ENCODE data around the gene OSBP2.

The OSBP2 gene

DNA sequence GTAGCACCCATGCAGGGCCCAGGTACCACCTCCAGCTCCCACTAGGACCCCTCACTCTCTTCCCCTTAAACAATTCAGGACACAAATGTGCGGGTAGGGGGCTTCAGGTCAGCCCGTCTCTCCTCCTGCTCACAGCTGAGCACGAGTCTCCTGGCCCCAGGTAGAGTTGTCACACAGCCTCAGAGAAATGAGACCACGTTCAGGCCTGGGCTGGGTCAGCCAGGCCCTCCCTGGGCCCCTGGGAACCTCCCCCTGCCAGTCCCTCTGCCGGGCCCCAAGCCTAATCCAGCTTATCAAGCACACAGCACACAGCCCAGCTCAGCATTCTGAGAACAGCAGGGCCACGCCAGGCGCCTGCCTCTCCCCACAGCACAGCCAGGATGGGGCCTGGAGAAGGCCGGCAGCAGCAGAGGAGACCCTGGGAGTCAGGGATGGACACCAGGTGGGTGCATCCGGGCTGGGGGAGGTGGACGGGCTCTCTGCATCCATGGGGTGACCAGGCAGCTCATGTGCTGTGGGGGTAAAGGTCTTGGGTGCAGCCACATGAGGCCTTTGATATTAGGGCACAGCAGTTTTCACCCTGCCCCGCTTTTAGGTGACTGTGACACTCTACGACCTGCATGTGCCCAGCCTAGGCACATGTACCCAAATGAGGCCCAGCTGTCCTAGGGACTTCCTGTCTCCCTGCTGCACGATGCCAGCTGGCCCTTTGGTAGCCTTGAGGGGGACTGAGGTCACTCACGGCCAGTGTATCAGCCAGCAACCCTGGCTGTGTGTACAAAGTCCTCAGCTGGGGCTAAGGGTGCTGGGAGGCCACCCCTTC lies 186.9 kb downstream of the OSBP2 start:
- peak; percentile 86 for DNase-seq (ENCODE audit: low spot score)

DNA sequence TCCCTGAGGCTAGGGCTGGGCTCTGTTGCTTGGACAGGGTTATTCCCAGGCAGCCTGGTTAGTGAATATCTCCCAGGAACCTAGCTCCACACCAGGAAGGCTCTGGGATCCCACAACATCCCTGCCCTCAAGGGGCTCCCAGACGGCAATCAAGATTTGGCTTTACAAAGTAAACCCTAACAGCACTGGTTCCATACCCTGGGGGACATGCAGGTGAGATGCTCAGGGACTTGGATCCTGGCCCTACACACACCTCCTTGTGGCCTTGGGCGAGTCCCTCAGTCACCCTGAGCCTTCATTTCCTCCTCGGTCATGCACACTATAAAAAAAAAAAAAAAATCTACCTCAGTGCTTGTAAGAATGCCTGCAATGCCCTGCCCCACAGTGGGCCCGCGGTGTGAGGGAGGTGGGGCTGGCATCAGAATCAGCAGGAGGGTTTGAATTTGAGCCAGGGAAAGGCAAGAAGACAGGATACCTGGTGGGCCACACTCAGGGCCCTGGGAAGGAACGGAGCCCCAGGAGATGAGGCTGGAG lies 187.6 kb downstream of the OSBP2 start:
- DNase-seq (ENCODE audit: low spot score), result peak; percentile 63

DNA sequence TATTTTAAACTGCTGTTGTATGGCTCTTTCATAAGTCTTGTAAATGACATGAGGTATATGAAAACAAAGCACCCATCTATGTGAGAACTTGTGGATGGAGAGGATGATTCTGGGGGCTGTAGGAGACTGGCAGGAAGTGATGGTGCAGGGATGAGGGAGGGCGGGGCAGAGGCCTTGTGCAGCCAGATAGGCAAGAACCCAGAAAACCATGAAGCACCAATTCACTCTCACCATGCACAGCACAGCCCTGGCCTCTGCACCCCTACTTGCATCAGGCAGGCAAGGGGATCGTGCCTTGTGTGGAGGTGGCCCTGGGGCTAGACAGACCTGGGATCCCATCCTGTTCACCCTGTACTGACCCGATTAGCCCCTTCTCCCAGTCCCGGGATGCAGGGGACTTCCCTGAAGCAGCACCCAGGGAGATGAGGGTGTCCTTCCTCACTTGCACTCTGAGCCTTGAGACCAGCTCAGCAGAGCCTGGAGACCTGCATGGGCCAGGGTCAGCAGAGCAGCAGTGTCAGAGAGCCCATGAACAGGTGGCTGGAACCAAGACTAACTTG lies 188.4 kb downstream of the OSBP2 start:
- peak; percentile 81 for DNase-seq (ENCODE audit: low spot score)

DNA sequence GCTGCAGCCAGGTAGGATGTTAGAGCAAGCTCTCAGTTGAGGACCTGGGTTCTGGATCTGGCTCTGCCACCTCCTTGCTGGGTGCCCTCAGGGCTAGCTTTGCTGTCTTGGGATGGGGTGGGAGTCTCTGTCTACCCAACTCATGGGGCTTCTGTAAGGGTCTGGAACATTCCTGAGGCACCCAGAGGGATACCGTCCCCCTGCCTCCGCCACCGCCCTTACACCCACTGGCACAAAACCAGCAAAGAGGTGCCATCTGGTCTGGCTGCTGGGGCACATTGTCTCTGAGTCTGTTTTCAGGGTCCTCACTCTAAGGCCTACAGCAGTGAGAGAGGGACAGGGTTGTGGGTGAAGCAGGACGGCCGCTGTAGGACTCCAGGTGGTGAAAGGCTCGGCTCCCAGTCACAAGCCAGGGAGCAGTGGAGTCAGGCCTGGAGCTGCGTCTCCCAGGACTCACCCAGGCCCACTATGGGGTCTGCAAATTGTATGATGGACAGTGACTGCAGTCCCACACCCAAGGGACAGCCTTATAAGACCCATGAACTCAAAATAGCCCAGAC lies 189.0 kb downstream of the OSBP2 start:
- DNase-seq (ENCODE audit: low spot score), result no peak

DNA sequence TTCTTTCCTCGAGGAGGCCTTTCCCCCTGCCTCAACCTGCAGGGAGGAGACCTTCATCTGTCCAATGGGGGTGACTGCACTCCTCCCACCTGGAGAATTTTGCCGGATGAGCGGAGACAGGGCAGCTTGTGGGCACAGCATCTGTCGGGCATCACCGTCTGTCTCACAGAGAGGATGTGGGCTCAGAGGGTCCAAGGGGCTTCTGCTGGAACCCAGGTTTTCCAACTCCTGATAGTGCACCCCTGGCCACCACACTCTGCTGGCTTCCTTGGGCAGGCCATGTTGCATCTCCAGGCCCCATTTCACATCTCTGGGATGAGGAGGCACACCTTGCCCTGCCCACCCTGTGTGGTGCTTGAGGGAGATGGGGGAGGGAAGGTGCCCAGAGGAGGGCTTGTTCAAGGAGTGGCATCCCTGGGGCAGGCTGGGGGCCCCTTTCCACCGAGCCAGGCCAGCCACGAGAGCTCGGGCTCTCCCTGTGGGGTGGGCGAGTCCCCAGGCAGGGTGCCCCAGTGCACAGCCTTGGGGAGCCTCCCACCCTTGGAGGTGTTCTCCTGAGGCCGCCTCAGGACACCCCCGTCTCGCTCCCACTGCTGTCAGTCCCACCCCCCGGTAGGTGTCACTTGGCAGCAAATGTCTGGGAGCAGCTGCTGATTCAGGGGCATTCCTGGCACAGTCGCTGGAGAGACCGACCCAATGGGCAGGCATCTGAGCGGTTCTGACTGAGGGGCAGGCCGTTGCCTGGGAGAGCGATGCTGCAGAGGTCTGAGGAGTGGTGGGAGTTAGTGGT lies 189.7 kb downstream of the OSBP2 start:
- no peak for DNase-seq (ENCODE audit: low spot score)

DNA sequence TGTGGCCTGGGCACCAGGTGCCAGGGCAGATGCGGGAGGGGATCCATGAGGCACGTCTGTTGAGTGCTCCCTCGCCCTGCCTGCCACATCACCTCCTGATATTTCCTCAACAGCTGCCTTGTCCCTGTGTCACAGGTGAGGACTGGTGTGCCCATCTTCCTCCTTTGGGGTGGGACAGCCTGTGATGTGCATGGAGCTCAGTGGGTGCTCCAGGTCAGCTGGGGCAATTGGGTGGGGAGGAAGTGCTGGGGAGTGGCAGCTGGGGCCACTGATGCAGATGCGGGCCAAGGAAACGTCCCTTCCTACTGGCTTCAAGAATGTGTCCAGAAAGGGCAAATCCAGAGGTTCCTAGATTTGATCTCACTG lies 190.3 kb downstream of the OSBP2 start:
- DNase-seq (ENCODE audit: low spot score), result no peak

DNA sequence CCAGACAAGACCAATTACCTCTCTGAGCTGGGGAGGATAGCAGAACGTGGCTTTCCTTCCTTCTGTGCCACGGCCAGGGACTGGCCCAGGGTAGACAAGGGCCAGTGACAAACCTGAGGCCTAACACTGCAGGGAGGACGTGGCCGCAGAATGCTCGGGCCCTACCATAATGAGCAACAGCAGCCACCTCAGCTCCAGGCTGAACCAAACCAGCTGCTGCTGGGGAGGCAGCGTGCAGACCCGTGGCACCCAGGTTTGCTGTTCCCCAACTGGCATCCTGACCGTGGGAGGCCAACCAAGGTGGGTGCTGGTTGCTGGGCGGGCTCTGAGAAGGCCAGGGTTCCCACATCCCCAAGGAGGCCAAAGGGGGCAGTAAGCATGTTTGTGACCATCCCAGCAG lies 190.9 kb downstream of the OSBP2 start:
- DNase-seq (ENCODE audit: low spot score), result no peak

DNA sequence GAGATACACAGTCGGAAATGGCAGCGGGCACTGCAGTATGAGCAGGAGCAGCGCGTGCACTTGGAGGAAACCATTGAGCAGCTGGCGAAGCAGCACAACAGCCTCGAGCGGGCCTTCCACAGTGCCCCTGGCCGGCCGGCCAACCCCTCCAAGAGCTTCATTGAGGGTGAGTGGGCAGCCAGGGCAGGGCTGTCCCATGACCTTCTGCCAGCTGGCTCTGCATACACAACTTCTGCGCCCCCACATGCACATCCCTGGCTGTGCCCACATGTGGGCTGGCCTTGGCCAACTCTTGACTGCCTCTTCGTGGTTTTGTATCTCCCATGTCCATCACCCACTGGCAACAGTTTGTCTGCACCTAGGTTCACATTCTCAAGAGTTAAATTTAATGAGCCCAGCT lies 192.8 kb downstream of the OSBP2 start:
- no peak for DNase-seq (ENCODE audit: low spot score)

DNA sequence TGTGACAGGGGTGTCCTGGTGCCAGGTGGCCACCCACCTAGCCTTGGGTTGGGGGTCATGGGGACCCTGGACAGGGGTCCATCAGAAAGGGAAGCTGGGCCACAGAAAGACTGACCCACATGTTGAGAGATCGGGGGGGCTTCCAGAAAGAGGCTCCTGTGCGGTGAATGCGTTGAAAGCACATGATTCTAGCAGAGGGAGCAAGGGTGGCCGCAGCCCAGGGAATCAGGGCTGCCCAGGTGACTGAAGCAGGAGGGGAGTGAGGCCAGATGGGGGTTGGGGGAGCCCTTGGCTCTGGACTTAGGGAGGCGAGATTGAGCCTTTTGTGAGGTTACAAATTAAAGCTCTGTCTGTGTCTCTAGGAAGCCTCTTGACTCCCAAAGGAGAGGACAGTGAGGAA lies 193.2 kb downstream of the OSBP2 start:
- DNase-seq (ENCODE audit: low spot score), result no peak

DNA sequence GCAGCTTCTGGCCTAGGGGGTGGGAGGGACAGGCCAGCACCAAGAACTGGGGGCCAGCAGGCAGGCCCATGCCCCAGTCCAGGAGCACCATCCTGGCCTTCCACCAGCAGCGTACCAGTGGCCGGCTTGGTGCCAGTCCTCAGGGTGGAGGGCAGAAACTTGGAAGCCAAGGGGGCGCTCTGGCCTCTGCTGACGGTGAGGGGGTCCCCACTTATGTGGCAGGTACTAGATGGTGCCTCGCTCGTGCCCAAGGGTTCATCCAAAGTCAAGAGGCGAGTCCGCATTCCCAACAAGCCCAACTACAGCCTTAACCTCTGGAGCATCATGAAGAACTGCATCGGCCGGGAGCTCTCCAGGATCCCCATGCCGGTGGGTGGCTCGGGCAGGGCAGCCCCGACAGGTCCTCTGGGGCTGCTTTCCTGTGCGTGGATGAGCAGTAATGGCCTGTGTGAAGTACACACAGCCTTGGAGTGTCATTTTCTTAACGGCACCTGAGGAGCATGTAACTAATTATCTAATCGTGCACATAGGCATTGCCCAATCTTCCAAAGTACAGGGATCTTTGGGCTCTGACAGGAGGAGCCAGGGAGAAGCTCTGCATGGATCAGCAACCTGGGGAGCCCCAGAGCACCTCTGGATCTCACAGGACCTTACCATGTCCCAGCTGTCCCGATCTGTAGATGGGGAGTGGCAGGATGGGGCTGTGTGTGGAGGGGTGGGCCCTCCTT lies 194.8 kb downstream of the OSBP2 start:
- DNase-seq (ENCODE audit: low spot score), result no peak

DNA sequence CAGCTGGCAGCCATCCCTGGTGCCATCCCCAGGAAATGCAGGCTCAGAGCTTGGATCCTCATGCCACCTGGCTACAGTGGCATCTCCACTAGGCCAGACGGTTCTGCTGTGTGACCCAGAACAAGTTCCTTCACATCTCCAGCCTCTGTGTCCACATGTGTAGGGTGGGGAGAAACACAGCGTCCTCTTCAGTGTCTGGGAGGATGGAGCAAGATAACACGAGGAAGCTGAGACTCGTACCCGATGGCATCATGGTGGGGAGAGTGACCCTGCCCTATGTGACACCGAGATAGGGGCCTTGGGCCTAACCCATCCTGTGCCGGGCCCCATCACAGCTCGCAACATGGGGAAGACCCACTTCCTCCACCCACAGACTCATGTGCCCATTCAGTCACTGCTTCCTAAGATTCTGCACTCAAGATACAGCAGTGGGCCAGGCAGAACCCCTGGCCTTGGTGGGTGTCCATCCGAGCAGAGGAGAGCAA lies 195.4 kb downstream of the OSBP2 start:
- no peak for DNase-seq (ENCODE audit: low spot score)

DNA sequence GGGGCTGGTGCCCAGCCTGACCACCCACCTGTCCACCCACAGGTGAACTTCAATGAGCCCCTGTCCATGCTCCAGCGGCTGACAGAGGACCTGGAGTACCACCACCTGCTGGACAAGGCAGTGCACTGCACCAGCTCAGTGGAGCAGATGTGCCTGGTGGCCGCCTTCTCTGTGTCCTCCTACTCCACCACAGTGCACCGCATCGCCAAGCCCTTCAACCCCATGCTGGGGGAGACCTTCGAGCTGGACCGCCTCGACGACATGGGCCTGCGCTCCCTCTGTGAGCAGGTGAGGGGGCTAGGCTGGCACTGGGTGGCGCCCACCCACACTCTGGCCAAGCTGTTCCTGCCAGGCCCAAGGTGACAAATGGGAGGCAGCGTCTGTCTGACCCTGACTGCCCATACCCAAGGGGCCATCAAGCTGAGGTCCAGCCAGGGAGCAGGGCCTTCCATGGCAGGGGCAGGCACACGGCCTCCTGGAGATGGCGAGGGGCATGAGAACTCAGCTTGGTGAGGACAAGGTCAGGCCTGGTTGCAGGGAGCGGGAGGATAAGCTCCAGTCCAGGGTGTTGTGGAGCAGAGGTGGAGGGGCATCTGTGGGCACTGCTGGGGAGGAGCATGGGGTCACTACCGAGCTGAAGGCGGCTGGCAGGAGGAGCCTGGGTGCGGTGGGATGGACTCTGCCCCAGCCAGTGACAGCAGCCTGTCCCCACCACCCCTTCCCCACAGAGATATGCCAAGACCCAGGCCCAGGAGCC lies 196.2 kb downstream of the OSBP2 start:
- peak; percentile 50 for DNase-seq (ENCODE audit: low spot score)

DNA sequence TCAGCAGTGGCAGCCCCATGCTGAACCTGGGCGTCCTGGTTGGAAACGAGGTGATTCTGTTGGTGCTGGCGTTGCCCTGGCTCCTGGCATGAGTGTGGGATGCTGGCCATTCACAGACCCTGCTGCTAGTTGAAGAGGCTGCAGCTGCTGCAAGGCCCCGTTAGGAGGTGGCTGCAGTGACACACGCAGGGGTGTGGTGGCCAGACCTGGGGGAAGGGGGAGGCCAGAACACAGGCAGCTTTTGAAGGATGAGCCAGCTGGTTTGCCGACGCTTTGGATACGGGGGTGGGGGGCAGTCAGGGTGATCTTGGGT lies 196.7 kb downstream of the OSBP2 start:
- no peak for DNase-seq (ENCODE audit: low spot score)

DNA sequence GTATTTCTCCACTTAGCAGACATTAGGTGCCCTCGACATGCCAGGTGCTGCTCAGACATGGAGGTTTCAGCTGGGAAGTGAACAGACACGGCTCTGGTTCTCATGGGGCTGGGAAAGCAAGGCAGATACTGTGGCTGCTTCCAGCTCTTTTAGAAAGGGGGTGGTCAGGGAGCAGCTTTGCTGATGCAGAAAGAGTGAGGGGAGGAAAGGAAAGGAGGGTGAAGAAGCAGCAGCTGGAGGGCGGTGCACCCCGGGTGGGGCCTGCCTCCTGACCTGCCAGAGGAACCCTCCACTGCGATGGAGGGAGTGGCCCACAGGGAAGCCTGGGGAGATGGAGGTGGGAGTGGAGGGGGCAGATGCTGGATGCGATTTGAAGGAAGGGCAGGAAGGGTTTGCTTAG lies 197.1 kb downstream of the OSBP2 start:
- no peak for DNase-seq (ENCODE audit: low spot score)

DNA sequence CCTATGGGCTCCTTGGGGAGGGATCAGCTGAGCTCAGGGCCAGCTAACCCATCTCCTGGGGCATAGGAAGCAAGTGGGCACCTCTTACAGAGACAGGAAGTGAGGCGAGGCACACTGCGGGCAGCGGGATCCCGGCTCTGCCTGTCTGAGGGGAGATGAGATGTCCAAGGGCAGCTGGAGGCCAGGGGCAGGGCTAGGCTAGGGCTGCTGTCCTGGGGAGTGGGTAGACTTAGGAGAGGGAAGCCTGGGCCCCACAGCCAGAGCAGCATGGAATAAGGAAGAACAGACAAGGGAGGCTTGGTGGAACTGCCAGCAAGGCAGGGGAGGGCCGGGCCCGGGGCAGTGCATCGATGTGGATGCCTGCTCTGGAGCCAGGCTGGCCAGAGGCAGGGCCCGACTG lies 197.6 kb downstream of the OSBP2 start:
- DNase-seq (ENCODE audit: low spot score), result no peak

DNA sequence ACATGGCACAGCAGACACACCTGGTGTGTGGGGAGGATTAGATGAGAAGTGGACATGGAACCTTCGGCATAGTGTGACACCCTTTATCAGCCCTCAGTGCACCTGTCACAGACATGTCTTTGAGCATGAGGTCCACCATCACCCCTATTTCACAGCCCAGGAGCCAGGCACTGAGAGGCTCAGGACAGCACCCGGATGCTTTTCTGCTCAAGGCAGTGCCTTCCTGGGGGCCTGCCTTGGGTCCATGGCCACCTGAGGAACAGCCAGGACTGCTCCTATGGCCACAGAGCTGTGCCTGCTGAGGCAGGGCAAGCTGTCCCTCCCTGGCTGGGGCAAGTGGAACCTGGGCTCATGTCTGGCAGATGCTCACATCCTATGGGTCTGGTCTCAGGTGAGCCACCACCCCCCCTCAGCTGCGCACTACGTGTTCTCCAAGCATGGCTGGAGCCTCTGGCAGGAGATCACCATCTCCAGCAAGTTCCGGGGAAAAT lies 198.1 kb downstream of the OSBP2 start:
- no peak for DNase-seq (ENCODE audit: low spot score)

DNA sequence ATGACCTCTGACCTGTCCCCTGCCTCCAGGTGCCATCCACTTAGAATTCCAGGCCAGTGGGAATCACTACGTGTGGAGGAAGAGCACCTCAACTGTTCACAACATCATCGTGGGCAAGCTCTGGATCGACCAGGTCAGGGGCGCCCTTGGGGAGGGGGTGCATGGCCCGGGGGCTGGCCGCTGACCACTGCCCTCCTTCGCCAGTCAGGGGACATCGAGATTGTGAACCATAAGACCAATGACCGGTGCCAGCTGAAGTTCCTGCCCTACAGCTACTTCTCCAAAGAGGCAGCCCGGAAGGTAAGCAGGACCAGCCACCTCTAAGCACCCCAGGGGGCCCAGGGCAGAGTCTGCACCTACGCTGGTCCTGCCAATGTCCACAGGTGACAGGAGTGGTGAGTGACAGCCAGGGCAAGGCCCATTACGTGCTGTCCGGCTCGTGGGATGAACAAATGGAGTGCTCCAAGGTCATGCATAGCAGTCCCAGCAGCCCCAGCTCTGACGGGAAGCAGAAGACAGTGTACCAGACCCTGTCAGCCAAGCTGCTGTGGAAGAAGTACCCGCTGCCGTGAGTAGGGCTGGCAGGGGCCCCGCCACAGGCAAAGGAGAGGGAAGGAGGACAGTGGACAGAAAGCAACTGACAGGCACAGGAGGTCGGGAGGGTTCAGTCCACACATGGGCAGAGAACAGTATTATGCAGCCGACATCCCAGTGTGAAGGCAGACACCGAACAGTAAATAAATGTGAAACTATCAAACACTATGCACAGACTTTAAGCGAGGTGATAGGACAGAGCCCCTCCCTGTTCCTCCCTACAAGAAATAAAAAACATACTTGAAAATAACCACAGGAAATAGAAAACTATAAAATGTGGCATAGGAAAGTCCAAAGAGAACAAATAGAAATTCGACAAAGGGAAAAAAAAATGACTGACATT lies 199.0 kb downstream of the OSBP2 start:
- no peak for DNase-seq (ENCODE audit: low spot score)

DNA sequence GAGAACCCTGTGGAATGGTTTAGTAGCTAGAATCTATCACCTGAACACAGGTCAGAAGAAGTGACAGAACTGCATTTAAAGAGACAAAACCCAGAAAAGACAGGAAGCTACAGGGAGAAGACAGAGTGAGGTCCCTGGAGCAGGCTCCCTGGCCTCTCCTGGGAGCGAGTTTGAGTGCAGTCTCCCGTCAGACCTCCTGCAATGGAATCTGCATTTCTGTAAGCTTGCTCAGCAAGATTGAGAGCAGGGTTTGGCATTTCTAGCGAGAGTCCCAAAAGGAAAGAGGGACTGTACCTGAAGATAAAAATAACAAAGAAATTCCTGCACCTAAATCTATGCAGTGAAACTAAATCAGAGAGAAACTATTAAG lies 199.7 kb downstream of the OSBP2 start:
- no peak for DNase-seq (ENCODE audit: low spot score)

DNA sequence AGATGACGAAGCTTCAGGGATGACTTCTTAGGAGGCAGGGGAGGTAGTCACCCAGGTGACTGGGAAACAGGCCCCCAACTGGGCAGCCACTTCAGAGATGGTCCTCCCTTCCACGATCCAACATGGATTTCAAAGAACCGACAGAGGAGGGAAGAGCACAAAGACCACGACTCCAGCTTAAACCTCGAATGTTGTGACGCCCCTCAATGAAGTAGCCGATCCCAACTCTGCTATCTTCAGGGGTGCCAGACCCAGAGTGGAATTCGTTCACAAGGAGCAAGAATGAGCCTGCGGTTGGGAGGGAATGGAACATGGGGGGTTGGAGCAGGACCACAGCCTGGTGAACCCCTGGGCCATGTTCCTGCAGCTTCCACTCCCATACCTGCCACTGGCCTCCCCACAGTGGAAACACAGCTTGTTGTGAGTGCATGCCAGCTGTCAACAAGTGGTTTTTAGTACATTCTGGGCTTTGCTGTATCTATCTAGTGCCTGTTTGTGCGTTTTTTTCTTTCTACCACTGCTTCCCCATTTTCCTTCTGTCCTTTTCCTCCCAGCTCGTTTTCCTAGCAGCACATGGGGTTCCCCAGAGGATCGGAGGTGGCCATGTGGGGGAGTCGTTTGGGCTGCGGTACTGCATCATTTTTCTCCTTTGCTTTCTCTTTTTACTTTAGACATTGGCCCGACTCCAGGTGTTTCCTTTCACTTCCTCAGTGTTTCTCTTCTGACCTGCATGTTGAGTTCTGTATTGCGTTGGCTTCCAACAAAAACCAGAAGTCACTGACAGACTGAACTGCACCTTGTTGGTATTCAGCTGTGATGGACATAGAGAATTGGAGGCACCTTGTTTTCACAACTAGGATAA lies 208.1 kb downstream of the OSBP2 start:
- DNase-seq (ENCODE audit: low spot score), result no peak
